ENCODE measurements around the gene SETD7. TPM values are rescaled to one million over a fixed set of nuclear protein-coding genes. Genes with fewer than 3 reads are reported as not detected.

SETD7 gene
- total RNA-seq, 5 donors from 2014 or later (not counting 1 experiment from before 2014, with no cell fraction given) = 6.5 to 17.5 (median 10.3) TPM

- H3K36me3 ChIP-seq (ENCODE audit: control insufficient read depth in 2 of 2, extremely low read depth in 1 of 2, insufficient read depth in 1 of 2, low read length in 1 of 2) = peaks cover 0 to 5% of the 10 kb centered on the region in 2 donors
- ChIA-PET CTCF (no interaction called here), POLR2A (interaction anchor here in 1 of 2 donors (0.6 kb wide), 1 partner anchor 54 kb away, joined by 12 read pairs; no protein-coding TSS in a partner anchor)
- peaks cover 2 to 23% of the 10 kb centered on the region in 2 experiments for H3K4me1 ChIP-seq (ENCODE audit: control insufficient read depth in 1 of 2, extremely low read depth in 1 of 2, insufficient read depth in 2 of 2, low read length in 2 of 2)
- Mint-ChIP-seq H3K27ac (peak overlapping the region in 1 of 2 donors; percentile 36), H3K4me3 (no peak overlapping the region), H3K36me3 (peaks cover 36% of the 10 kb centered on the region), H3K9me3 (no peaks in the 10 kb centered on the region), H3K4me1 (peaks cover 6 to 20% (median 18%) of the 10 kb centered on the region in 3 donors), H3K27me3 (no peaks in the 10 kb centered on the region)
- peak in 2 of 4 experiments; percentile 35 to 39 for ATAC-seq (replicated peaks in 1 of 4)
- no peaks in the 10 kb centered on the region for H3K9me3 ChIP-seq
- H3K27me3 ChIP-seq (replicated peaks in 1 of 2; ENCODE audit: control insufficient read depth in 2 of 2, extremely low read depth in 1 of 2, insufficient read depth in 2 of 2, low read length in 1 of 2) = no peaks in the 10 kb centered on the region
- no peak overlapping the region for H3K4me3 ChIP-seq (ENCODE audit: control insufficient read depth in 1 of 2, extremely low read depth in 1 of 2, low read length in 1 of 2)
- no CpG with 5 or more reads among the region's 2 CpGs for WGBS (ENCODE audit: insufficient coverage)
- DNase-seq = peak in 1 of 35 experiments; percentile 21
- no peak overlapping the region for H3K27ac ChIP-seq (ENCODE audit: low read length)
Observed at GRCh38 chr4:139525414-139525813, 30.6 kb downstream of the SETD7 start.

GRCh38 chr4:139524062-139524631 is 31.9 kb downstream of the SETD7 start:
- POLR2A ChIA-PET = interaction anchor here in 1 of 2 donors (0.9 kb wide), 1 partner anchor 163 kb away, joined by 3 read pairs; no protein-coding TSS in a partner anchor
- H3K36me3 Mint-ChIP-seq = peaks cover 39% of the 10 kb centered on the region
- H3K27ac Mint-ChIP-seq = no peak overlapping the region

DNA sequence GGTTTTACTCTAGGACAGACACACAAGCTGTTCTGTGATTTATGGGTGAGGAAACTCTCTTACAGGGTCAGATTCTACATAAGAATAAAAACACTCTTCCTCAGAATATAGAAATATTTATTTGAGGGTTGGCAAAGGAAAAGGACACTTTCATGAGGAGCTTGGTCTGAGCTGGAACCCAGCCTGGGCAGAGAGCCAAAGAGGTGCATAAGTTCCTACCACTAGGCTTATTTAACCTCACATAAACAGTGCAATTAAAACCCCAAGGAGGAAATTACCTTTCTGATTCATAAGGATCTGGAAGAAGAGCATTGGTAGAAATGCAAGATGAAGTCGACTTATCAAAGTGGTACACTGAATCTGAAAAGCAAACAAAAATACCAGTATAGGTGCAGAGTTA is 32.9 kb downstream of the SETD7 start:
- Histone ChIP-seq H3K36me3 (ENCODE audit: control insufficient read depth in 2 of 2, extremely low read depth in 1 of 2, insufficient read depth in 1 of 2, low read length in 1 of 2) (peaks cover 0 to 5% of the 10 kb centered on the region in 2 donors), H3K27me3 (replicated peaks in 1 of 2; ENCODE audit: control insufficient read depth in 2 of 2, extremely low read depth in 1 of 2, insufficient read depth in 2 of 2, low read length in 1 of 2) (no peaks in the 10 kb centered on the region), H3K9me3 (no peaks in the 10 kb centered on the region), H3K4me3 (ENCODE audit: control insufficient read depth in 1 of 2, extremely low read depth in 1 of 2, low read length in 1 of 2) (no peak overlapping the region), H3K27ac (ENCODE audit: low read length) (no peak overlapping the region), H3K4me1 (ENCODE audit: control insufficient read depth in 1 of 2, extremely low read depth in 1 of 2, insufficient read depth in 2 of 2, low read length in 2 of 2) (peaks cover 2 to 17% of the 10 kb centered on the region in 2 experiments)
- ChIA-PET CTCF (interaction anchor here (0.5 to 1.0 kb wide), 3 partner anchors 20 to 22 kb away, joined by 3 to 4 read pairs (median 4); no protein-coding TSS in a partner anchor), POLR2A (interaction anchor here in 1 of 2 donors (0.5 kb wide), 1 partner anchor 15 kb away, joined by 4 read pairs; no protein-coding TSS in a partner anchor)
- no CpG with 5 or more reads among the region's 1 CpG for WGBS (ENCODE audit: insufficient coverage)
- Mint-ChIP-seq H3K4me3 (no peak overlapping the region), H3K27ac (no peak overlapping the region), H3K4me1 (peaks cover 6 to 16% (median 14%) of the 10 kb centered on the region in 3 donors), H3K36me3 (peaks cover 39% of the 10 kb centered on the region), H3K27me3 (no peaks in the 10 kb centered on the region), H3K9me3 (no peaks in the 10 kb centered on the region)
- ATAC-seq (replicated peaks in 1 of 4) = no peak
- DNase-seq = no peak

More at GRCh38 chr4:139524062-139524631, 31.9 kb downstream of the SETD7 start:
- H3K27me3 Mint-ChIP-seq = no peaks in the 10 kb centered on the region
- CTCF ChIA-PET = no interaction called here
- no peaks in the 10 kb centered on the region for H3K9me3 Mint-ChIP-seq
- H3K4me3 Mint-ChIP-seq = no peak overlapping the region
- peaks cover 6 to 20% (median 18%) of the 10 kb centered on the region in 3 donors for H3K4me1 Mint-ChIP-seq
- DNase-seq (no peak), ATAC-seq (replicated peaks in 1 of 4) (no peak)
- Histone ChIP-seq H3K36me3 (ENCODE audit: control insufficient read depth in 2 of 2, extremely low read depth in 1 of 2, insufficient read depth in 1 of 2, low read length in 1 of 2) (peaks cover 0 to 5% of the 10 kb centered on the region in 2 donors), H3K27me3 (replicated peaks in 1 of 2; ENCODE audit: control insufficient read depth in 2 of 2, extremely low read depth in 1 of 2, insufficient read depth in 2 of 2, low read length in 1 of 2) (no peaks in the 10 kb centered on the region), H3K4me3 (ENCODE audit: control insufficient read depth in 1 of 2, extremely low read depth in 1 of 2, low read length in 1 of 2) (no peak overlapping the region), H3K9me3 (no peaks in the 10 kb centered on the region), H3K4me1 (ENCODE audit: control insufficient read depth in 1 of 2, extremely low read depth in 1 of 2, insufficient read depth in 2 of 2, low read length in 2 of 2) (peaks cover 2 to 23% of the 10 kb centered on the region in 2 experiments), H3K27ac (ENCODE audit: low read length) (no peak overlapping the region)
- 87% methylated on average over 2 of the region's 4 CpGs for WGBS (ENCODE audit: insufficient coverage)

DNA sequence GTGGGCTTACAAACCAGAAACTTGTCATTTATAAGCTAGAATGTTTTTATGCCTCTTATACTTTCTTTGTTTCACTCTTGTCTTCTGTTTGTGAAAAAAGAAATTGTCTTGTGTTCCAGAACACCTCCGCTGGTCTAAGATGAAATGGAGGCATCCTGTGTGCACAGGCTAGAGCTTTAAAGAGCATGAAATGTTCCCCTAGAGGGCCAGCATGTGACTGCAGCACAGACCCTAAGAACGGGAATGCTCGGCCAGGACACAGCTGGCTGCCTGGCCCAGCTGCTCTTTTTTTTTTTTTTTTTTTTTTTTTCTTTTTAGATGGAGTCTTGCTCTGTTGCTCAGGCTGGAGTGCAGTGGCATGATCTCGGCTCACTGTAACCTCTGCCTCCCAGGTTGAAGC is 33.6 kb downstream of the SETD7 start:
- H3K27ac ChIP-seq (ENCODE audit: low read length) = no peak overlapping the region
- H3K36me3 ChIP-seq (ENCODE audit: control insufficient read depth in 2 of 2, extremely low read depth in 1 of 2, insufficient read depth in 1 of 2, low read length in 1 of 2) = peaks cover 0 to 5% of the 10 kb centered on the region in 2 donors
- peaks cover 6 to 16% (median 14%) of the 10 kb centered on the region in 3 donors for H3K4me1 Mint-ChIP-seq
- 100% methylated on average over 1 of the region's 4 CpGs for WGBS (ENCODE audit: insufficient coverage)
- peaks cover 43% of the 10 kb centered on the region for H3K36me3 Mint-ChIP-seq
- H3K9me3 ChIP-seq = no peaks in the 10 kb centered on the region
- ATAC-seq (replicated peaks in 1 of 4) (no peak), DNase-seq (no peak)
- ChIA-PET CTCF (interaction anchor here (0.5 to 1.1 kb wide), 6 partner anchors 8 to 1075 kb away, joined by 3 to 10 read pairs (median 4); no protein-coding TSS in a partner anchor), POLR2A (interaction anchor here (0.5 to 0.6 kb wide), 2 partner anchors 15 to 372 kb away, joined by 3 to 4 read pairs; no protein-coding TSS in a partner anchor)
- H3K4me1 ChIP-seq (ENCODE audit: control insufficient read depth in 1 of 2, extremely low read depth in 1 of 2, insufficient read depth in 2 of 2, low read length in 2 of 2) = peaks cover 2 to 17% of the 10 kb centered on the region in 2 experiments
- no peak overlapping the region for H3K4me3 ChIP-seq (ENCODE audit: control insufficient read depth in 1 of 2, extremely low read depth in 1 of 2, low read length in 1 of 2)
- H3K27me3 ChIP-seq (replicated peaks in 1 of 2; ENCODE audit: control insufficient read depth in 2 of 2, extremely low read depth in 1 of 2, insufficient read depth in 2 of 2, low read length in 1 of 2) = no peaks in the 10 kb centered on the region
- no peak overlapping the region for H3K27ac Mint-ChIP-seq
- H3K9me3 Mint-ChIP-seq = no peaks in the 10 kb centered on the region
- no peaks in the 10 kb centered on the region for H3K27me3 Mint-ChIP-seq
- no peak overlapping the region for H3K4me3 Mint-ChIP-seq

DNA sequence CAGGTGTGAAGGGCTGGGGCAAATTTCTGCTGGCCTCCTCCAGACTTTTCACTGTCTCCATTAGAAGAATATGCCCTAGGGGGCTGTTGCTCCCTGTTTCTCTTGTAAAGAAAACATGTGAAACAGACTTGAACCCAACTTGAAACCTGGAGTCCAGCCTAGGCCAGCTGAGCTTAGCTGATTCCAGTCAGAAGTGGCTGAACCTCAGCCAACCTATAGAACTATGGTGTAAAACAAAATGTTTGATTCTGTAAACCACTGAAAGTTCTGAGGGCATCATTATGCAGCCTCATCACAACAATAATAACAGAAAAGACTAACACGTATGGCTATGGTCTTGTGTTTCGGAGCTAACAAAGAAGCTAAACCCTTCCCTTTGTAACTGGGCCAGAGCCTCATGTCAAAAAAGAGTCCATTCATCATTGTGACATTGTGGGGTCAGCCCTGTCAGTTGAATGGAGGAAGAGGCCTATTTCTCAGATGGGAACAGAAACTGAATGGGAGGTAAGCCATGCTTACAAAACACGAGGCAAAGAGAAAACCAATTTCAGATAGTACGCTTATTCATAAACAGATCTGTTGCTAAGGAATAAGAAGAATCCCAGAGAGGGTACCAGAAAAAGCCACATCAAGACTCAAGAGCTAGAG is 34.1 kb downstream of the SETD7 start:
- POLR2A ChIA-PET = no interaction called here
- Mint-ChIP-seq H3K9me3 (no peaks in the 10 kb centered on the region), H3K4me3 (no peak overlapping the region), H3K27me3 (no peaks in the 10 kb centered on the region), H3K27ac (no peak overlapping the region), H3K36me3 (peaks cover 43% of the 10 kb centered on the region), H3K4me1 (peaks cover 6 to 16% (median 14%) of the 10 kb centered on the region in 3 donors)
- WGBS (ENCODE audit: insufficient coverage) = 94% methylated on average over 2 of the region's 4 CpGs
- ATAC-seq (replicated peaks in 1 of 4) = no peak
- no peak overlapping the region for H3K4me3 ChIP-seq (ENCODE audit: control insufficient read depth in 1 of 2, extremely low read depth in 1 of 2, low read length in 1 of 2)
- peaks cover 2 to 17% of the 10 kb centered on the region in 2 experiments for H3K4me1 ChIP-seq (ENCODE audit: control insufficient read depth in 1 of 2, extremely low read depth in 1 of 2, insufficient read depth in 2 of 2, low read length in 2 of 2)
- no peak for DNase-seq
- H3K36me3 ChIP-seq (ENCODE audit: control insufficient read depth in 2 of 2, extremely low read depth in 1 of 2, insufficient read depth in 1 of 2, low read length in 1 of 2) = peaks cover 0 to 2% of the 10 kb centered on the region in 2 donors
- no peaks in the 10 kb centered on the region for H3K27me3 ChIP-seq (replicated peaks in 1 of 2; ENCODE audit: control insufficient read depth in 2 of 2, extremely low read depth in 1 of 2, insufficient read depth in 2 of 2, low read length in 1 of 2)
- CTCF ChIA-PET = interaction anchor here (0.6 to 1.1 kb wide), 4 partner anchors 9 to 1076 kb away, joined by 4 to 10 read pairs (median 5); no protein-coding TSS in a partner anchor
- H3K9me3 ChIP-seq = no peaks in the 10 kb centered on the region
- no peak overlapping the region for H3K27ac ChIP-seq (ENCODE audit: low read length)

DNA sequence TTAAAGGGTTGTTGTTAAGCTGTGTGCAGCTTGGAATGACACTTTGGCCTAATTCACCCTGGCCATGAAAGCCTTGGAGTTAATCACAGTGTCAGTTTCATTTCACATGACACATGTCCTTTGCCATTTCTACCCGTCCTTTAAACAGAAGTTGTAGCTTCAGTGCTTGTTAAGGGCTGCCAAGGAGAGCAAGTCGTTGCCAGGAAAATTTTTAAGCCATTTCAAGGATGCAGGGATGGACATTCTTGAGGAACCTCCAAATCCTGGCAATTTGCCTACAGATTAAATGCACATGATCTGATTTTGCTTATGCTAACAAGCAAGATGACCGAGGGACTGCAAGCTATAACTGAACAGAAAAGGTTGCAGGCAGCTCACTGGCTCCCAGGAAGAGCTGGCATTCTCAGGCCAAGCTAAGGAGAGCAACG is 40.5 kb downstream of the SETD7 start:
- ChIA-PET POLR2A (interaction anchor here in 1 of 2 donors (0.6 kb wide), 1 partner anchor 72 kb away, joined by 3 read pairs; no protein-coding TSS in a partner anchor), CTCF (interaction anchor here in 1 of 2 donors (1.1 to 1.2 kb wide), 2 partner anchors 52 to 62 kb away, joined by 3 read pairs; no protein-coding TSS in a partner anchor)
- no peak overlapping the region for H3K4me3 Mint-ChIP-seq
- WGBS (ENCODE audit: insufficient coverage) = 89% methylated on average over 3 of the region's 4 CpGs
- no peak for ATAC-seq (replicated peaks in 1 of 4)
- Histone ChIP-seq H3K27ac (ENCODE audit: low read length) (no peak overlapping the region), H3K4me3 (ENCODE audit: control insufficient read depth in 1 of 2, extremely low read depth in 1 of 2, low read length in 1 of 2) (no peak overlapping the region), H3K9me3 (no peaks in the 10 kb centered on the region), H3K36me3 (ENCODE audit: control insufficient read depth in 2 of 2, extremely low read depth in 1 of 2, insufficient read depth in 1 of 2, low read length in 1 of 2) (peaks cover 0 to 6% of the 10 kb centered on the region in 2 donors), H3K4me1 (ENCODE audit: control insufficient read depth in 1 of 2, extremely low read depth in 1 of 2, insufficient read depth in 2 of 2, low read length in 2 of 2) (no peaks in the 10 kb centered on the region), H3K27me3 (replicated peaks in 1 of 2; ENCODE audit: control insufficient read depth in 2 of 2, extremely low read depth in 1 of 2, insufficient read depth in 2 of 2, low read length in 1 of 2) (no peaks in the 10 kb centered on the region)
- H3K9me3 Mint-ChIP-seq = no peaks in the 10 kb centered on the region
- H3K4me1 Mint-ChIP-seq = no peaks in the 10 kb centered on the region
- H3K27ac Mint-ChIP-seq = no peak overlapping the region
- H3K27me3 Mint-ChIP-seq = no peaks in the 10 kb centered on the region
- H3K36me3 Mint-ChIP-seq = peaks cover 43% of the 10 kb centered on the region
- no peak for DNase-seq
